Astrocyte (in vitro differentiated cells and primary cell): ENCODE measurements around the gene IRF2BPL.

ENCODE experiments used
- EZH2 ChIP-seq: IDR thresholded peaks from 2 replicates; pipeline ENCODE4 v1.6.1; 2012; ENCODE audit warnings: mild to moderate bottlenecking, low read length, inconsistent platforms; ENCODE audit not compliant: insufficient read depth
- TF ChIP-seq, protein P1 (sequence below): IDR thresholded peaks from 2 replicates; pipeline ENCODE4 v1.5.1; 2011; ENCODE audit warnings: low read depth, mild to moderate bottlenecking, inconsistent platforms, low read length, moderate library complexity; ENCODE audit not compliant: insufficient read depth

DNA sequence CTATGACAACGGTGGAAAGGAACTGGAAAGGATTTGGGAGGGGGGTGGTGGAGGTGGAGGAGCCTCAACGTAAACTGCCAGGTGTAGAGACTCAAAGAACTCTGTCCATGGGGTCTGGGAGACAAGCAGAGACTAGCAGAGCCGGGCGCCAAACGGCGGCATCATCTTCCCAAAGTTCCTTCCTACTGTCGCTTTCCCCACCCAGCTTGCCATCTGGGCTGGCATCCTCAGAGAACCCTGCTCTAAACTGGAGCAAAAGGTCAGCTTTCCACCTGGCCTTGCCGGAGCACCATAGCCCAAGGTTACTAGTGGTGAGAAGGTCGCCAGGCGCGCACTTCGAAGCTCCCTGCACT lies 4.0 kb upstream of the IRF2BPL start:
- TF ChIP-seq, protein P1, sequence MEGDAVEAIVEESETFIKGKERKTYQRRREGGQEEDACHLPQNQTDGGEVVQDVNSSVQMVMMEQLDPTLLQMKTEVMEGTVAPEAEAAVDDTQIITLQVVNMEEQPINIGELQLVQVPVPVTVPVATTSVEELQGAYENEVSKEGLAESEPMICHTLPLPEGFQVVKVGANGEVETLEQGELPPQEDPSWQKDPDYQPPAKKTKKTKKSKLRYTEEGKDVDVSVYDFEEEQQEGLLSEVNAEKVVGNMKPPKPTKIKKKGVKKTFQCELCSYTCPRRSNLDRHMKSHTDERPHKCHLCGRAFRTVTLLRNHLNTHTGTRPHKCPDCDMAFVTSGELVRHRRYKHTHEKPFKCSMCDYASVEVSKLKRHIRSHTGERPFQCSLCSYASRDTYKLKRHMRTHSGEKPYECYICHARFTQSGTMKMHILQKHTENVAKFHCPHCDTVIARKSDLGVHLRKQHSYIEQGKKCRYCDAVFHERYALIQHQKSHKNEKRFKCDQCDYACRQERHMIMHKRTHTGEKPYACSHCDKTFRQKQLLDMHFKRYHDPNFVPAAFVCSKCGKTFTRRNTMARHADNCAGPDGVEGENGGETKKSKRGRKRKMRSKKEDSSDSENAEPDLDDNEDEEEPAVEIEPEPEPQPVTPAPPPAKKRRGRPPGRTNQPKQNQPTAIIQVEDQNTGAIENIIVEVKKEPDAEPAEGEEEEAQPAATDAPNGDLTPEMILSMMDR: no peak
- TF ChIP-seq EZH2: no peak
